Measurements from ENCODE around the gene GIMAP4.

GIMAP4 gene

GRCh38 chr7:150564566-150564965 is 2.6 kb upstream of the GIMAP4 start:
- H3K27me3 Mint-ChIP-seq (ENCODE audit: low read depth), result no peaks in the 10 kb centered on the region
- H3K4me1 Mint-ChIP-seq, result peaks cover 11% of the 10 kb centered on the region
- no peaks in the 10 kb centered on the region for H3K36me3 Mint-ChIP-seq (ENCODE audit: low read depth)
- TF ChIP-seq CTCF (IDR thresholded peaks at IDR 0.05; ENCODE audit: unreplicated experiment in 3 of 3), result no peak
- H3K9me3 Mint-ChIP-seq, result peaks cover 14% of the 10 kb centered on the region
- no peak overlapping the region for H3K4me3 Mint-ChIP-seq
- no peak overlapping the region for H3K27ac Mint-ChIP-seq

DNA sequence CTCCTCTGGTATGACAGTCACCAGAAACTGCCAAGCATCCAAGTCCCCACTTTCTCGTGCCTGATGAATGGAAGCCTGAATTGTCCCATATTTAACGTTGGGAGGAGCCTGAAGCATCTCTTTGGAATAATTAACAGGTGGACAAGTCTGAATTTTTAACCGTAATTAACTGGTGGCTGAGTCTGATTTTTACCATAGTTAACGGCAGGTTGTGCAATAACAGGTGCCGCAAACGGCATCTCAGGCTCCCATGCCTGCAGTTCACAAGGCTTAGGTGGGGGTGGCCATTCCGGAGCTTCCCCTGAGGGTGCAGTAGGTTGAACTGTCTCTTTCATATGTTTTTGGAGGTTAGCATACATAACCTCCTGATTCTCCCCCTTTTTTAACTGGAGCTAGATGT is 2.0 kb upstream of the GIMAP4 start:
- TF ChIP-seq CTCF (IDR thresholded peaks at IDR 0.05; ENCODE audit: unreplicated experiment in 3 of 3), result no peak
- no peak overlapping the region for H3K27ac Mint-ChIP-seq
- no peaks in the 10 kb centered on the region for H3K36me3 Mint-ChIP-seq (ENCODE audit: low read depth)
- H3K27me3 Mint-ChIP-seq (ENCODE audit: low read depth), result peaks cover 2% of the 10 kb centered on the region
- H3K9me3 Mint-ChIP-seq, result peaks cover 9% of the 10 kb centered on the region
- H3K4me1 Mint-ChIP-seq, result peaks cover 11% of the 10 kb centered on the region
- H3K4me3 Mint-ChIP-seq, result no peak overlapping the region

DNA sequence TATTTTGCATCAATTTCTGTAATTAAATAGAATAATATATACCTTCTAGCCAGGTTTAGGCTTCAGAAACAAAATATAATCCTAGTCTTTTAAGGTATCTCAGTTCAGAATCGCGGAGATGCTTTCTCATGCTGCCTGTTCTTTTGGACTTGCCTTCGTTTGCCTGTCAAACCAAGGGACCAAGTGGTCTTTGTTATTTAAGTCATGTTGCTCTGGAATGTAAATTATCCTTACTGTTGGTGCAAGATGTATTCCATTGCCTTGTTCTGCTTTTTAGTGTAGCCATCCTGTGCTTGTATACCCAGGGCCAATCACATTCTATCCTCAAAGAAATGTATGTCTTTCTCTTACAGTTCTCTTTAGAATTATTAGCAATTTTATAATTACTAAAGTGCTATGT is 1.1 kb upstream of the GIMAP4 start:
- no peak for TF ChIP-seq CTCF (IDR thresholded peaks at IDR 0.05; ENCODE audit: unreplicated experiment in 3 of 3)
- Mint-ChIP-seq H3K27me3 (ENCODE audit: low read depth) (peaks cover 5% of the 10 kb centered on the region), H3K27ac (no peak overlapping the region), H3K4me3 (no peak overlapping the region), H3K9me3 (peaks cover 1% of the 10 kb centered on the region), H3K36me3 (ENCODE audit: low read depth) (no peaks in the 10 kb centered on the region), H3K4me1 (peaks cover 11% of the 10 kb centered on the region)

DNA sequence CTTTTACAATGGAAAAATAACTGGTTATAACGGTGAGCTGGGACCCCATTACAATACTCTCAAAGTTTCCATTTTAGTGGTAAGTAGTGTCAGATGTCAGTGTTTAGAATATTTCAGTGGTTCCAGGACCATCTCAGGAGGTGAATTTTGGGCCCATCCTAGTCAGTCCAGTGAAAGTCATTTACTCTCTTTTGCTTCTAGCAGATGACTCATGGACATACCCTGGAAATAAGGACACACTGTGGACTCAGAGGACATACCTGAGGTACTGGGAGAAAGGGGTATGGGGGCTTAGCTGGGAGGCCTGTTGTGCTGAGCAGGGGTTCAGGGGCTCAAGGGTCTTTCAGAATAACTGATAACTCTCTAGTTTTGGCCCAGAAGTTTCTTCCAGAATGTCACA is 618 bp upstream of the GIMAP4 start:
- H3K27me3 Mint-ChIP-seq (ENCODE audit: low read depth), result peaks cover 5% of the 10 kb centered on the region
- H3K9me3 Mint-ChIP-seq, result no peaks in the 10 kb centered on the region

GRCh38 chr7:150567871-150568301 is 696 bp downstream of the GIMAP4 start:
- peaks cover 5% of the 10 kb centered on the region for H3K27me3 Mint-ChIP-seq (ENCODE audit: low read depth)
- TF ChIP-seq CTCF (IDR thresholded peaks at IDR 0.05; ENCODE audit: unreplicated experiment in 3 of 3), result no peak
- H3K4me1 Mint-ChIP-seq, result peaks cover 11% of the 10 kb centered on the region
- no peaks in the 10 kb centered on the region for H3K36me3 Mint-ChIP-seq (ENCODE audit: low read depth)
- peak overlapping the region in 1 of 3 experiments; percentile 1 for H3K4me3 Mint-ChIP-seq
- H3K27ac Mint-ChIP-seq, result no peak overlapping the region
- no peaks in the 10 kb centered on the region for H3K9me3 Mint-ChIP-seq

More for the DNA sequence above, 618 bp upstream of the GIMAP4 start:
- H3K4me1 Mint-ChIP-seq, result peaks cover 11% of the 10 kb centered on the region
- no peak overlapping the region for H3K27ac Mint-ChIP-seq
- no peak overlapping the region for H3K4me3 Mint-ChIP-seq
- H3K36me3 Mint-ChIP-seq (ENCODE audit: low read depth), result no peaks in the 10 kb centered on the region
- no peak for TF ChIP-seq CTCF (IDR thresholded peaks at IDR 0.05; ENCODE audit: unreplicated experiment in 3 of 3)

- Mint-ChIP-seq H3K9me3 (no peaks in the 10 kb centered on the region), H3K36me3 (ENCODE audit: low read depth) (no peaks in the 10 kb centered on the region), H3K4me1 (peaks cover 5% of the 10 kb centered on the region), H3K4me3 (no peak overlapping the region), H3K27me3 (ENCODE audit: low read depth) (peaks cover 5% of the 10 kb centered on the region), H3K27ac (no peak overlapping the region)
- no peak for TF ChIP-seq CTCF (IDR thresholded peaks at IDR 0.05; ENCODE audit: unreplicated experiment in 3 of 3)
Measured at GRCh38 chr7:150568714-150569113, 1.5 kb downstream of the GIMAP4 start.
